Stimulated activated CD4-positive, alpha-beta T cell treated with anti-CD3 and anti-CD28 coated beads, Interleukin-1b, Interleukin-23, amount 100 ng/mL, for 4 hours (primary cell): ENCODE measurements around the gene ANXA11.
"Not testable (repeated sequence)": the region's sequence is repeated elsewhere in the genome, so short reads cannot be mapped to it uniquely, and the experiment has no call there.

Experiments
- DNase-seq, 2 donors: peaks; one replicate each; pipeline ENCODE4 v3.0.0-alpha.2; 2020; ENCODE audit warnings: low read depth in 2 of 2

ANXA11 gene

DNA sequence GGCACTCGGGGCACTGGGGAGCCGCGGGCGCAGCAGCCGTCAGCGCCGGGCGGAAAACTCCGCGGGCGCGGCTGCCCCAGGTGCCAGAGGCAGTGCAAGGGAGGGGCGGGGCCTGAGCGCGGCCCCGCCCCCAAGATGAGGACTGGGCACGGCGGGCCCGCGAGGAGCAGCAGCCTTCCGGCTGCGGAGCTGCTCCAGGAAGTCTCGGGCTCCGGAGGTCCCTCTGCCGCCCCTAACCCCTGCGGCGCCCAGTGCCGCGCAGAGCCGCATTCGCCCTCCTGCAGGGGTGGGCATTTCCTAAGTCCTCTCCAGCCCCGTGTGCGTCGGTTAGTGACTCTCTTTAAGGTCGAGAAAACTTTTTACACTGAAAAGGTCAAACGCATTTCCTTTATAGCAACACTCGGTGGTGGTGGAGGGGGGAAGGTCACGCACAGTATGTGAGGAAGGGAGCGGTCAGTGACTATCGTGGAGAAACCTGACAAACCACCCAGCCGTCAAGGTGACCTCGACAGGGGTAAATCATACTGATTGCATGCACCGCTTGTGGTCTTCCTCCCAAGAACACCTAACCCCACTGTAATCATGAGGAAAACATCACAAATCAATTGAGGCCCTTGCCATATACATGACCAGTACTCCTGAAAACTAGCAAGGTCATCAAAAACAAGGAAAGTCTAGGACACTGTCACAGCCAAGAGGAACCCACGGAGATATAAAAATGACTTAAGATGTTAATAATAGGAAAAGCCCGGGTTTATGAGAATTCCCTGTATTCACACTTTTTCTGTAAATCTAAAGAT lies at the start of gene ANXA11:
Gene ANXA11 (minus strand): TSS at position 61 of the 800 bp plus-strand sequence. CDS start 32,676 bp downstream, outside the sequence.
- DNase-seq: peak; percentile 81 to 86

DNA sequence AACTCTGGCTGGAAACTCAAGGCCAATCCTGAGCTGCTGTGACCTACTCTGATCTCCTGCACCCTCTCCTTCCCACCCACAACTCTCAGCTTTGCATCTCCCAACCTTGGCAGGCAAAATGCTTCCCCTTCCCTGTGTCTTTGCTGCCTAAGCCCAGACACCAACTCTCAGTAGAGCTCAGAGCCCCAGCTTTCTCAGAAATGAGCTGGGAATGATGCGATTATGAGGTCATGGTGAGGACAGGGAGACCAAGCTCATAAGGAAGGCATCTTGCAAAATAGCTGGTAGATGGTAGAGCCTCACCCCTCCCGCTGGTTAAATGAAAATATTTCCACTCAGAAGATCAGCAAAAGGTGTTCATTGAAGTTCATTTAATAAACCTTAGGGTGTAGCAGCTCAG lies 49.4 kb upstream of the ANXA11 start:
- not testable (repeated sequence) for DNase-seq

DNA sequence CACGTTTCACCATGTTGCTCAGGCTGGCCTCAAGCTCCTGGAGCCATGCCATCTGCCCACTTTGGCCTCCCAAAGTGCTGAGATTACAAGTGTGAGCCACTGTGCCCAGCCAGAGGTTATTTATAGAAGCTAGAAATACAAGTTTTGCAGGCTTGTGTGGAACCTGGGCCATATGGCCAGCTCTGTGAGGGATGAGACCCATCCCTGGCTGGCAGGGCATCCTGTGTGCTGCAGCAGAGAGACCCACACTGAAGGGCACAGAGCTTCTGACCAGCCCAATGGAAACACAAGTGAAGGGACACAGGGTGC lies 48.6 kb upstream of the ANXA11 start:
- DNase-seq: not testable (repeated sequence)

DNA sequence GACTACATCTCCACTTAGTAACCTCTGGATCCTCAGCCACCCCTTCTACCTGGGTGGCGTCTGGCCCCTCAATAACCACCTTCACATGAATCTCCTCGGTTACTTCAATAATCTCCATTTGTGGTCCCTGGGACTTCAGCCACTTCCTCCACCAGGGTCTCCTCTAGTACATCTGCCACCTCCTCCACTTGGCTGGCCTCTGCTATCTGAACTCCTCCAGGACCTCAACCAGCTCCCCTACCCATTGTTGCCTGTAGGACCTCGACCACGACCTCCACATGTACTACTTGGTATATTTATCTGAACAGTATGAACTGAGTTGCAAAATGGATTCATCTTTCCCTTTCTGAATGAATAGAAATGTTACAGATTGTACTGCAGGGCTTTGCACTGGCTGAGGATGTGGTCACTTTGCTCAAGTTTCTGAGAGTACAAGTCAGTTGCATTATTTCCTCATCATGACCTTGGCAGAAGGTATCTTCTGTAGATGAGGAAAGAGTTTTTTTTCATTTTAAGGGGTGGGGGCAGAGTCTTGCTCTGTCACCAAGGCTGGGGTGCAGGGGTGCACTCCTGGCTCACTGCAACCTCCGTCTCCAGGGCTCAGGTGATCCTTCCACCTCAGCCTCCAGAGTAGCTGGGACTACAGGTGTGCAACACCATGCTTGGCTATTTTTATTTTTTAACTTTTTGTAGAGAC lies 48.1 kb upstream of the ANXA11 start:
- DNase-seq: no peak

DNA sequence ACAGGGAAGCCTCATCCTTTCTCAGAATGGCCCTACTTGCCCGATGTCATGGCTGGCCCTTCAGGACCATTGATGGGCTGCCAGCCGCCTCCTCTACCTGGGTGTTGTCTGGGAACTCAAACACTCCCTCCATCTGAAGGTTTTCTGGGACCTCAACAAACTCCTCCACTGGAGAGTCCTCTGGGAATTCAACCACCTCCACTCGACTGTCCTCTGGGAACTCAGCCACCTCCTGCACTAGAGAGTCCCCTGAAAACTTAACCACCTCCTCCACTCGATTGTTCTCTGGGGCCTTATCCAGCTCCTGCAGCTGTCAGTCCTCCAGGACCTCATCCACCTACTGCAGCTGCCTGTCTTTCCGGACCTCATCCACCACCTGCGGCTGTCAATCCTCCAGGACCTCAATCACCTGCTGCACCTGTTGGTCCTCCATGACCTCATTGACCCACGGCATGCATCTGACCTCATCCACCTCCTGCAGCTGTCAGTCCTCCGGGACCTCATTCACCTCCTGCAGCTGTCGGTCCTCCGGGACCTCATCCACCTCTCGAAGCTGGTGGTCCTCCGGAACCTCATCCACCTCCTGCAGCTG lies 47.1 kb upstream of the ANXA11 start:
- DNase-seq: no peak

- DNase-seq: not testable (repeated sequence)
These were observed 46.5 kb upstream of the ANXA11 start for GRCh38 chr10:80251703-80252280.

DNA sequence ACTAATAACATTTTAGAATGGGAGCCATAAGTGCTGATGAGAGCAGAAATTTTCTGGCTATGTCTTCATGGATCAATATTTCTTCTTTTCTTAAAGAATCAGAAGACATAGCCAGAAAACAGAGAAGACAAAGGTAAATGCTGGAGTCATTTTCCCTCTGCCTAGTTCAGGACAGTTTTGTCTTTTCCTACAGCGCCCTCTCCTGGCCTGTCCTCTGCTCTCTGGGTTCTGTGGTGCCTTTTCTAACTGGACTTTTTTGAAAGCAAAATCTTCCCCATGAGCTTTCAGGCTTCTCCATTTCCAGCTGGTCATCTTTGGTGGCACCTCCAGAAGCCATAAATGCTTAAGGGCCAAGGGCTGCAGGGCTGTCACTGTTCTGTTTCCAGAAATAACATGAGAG lies 45.1 kb upstream of the ANXA11 start:
- not testable (repeated sequence) for DNase-seq

DNA sequence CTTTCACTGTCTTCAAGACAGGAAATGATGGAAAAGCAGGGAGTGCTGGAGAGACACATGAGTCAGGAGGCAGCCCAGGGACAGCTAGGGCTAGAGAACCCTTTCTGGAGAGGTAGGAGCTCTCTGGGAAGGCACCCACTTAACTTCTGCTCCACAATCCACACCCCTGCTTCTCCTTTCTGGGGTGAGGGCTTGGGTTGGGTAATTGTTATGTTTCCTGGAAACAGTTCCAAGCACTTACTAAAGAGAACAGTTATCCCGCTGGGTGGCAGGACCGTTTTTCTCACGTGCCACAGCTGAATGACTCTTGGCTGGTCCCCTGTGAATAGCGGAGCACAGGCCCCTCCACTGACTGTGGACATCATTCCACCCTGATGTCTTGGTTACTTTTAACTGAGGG lies 44.6 kb upstream of the ANXA11 start:
- not testable (repeated sequence) for DNase-seq

DNA sequence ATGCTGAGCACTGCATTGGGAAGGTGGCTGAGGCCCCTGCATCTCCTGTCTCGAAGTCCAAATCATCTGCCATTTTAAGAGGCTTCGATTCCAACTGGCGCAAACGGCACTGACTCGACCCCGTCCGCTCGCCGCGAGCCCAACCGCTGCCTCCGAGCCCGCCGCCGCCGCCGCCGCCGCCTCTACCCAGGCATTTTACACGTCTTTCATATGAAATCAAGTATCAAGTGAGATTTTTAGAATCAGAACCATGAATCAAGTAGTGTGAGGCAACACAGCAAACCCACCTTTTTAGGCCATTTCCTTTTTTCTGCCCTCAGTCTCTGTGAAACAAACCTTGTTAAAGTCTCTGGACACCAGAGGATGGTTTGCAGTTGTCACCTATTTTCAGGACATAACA lies 42.3 kb upstream of the ANXA11 start:
- DNase-seq: not testable (repeated sequence)

DNA sequence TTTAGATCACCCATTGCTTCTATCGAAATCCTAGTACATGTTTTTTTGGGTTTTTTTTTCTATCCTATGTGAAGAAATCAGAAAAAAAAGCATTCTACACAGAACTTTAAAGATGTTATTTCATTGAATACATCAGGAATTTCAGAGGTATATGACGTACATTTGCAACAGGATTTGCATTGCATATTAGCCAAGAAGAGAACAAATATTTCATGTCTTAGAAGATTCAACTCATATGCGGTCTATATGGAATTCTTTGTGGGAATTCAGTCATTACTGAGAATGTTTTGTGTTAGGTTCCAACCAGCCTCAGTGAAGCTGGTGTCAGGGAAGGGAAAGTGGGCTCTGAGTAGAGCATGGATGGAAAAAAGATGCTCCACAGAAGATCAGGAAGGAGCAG lies 39.0 kb upstream of the ANXA11 start:
- not testable (repeated sequence) for DNase-seq

DNA sequence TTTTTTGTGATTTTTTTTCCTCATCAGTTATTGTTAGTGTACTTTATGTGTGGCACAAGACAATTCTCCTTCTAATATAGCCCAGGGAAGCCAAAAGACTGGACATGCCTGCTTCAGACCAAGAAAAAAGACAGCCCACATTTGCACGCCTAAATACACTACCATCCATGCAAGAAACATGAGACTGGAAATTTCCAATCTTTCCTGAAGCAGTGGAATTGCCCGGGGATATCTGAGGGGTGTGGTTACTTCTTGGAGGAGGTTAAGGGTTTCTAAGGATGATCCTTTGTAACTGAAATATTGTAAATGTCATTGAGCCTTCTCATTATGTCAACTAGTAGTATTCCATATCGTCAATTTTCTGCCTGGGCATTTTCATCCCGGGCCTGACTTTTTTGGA lies 37.0 kb upstream of the ANXA11 start:
- not testable (repeated sequence) for DNase-seq

DNA sequence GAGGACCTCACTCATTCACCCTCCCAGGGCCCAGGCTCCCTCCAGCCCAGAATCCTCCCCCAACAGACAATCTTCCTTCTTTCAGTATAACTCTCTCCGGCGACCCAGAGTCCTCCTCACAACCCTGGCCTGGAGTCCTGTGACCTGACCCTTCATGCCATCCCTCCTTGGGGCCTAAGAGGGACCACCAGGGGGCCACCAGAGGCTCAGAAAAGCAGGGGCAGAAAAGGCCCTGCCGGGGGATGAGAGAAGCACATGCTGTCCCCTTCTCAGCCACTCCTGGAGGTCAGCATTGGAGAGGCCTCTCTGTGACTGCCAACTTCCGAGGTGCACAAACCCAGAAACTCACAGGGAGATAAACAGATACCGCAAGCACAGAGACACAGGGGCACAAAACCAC lies 31.1 kb upstream of the ANXA11 start:
- DNase-seq: not testable (repeated sequence)

DNA sequence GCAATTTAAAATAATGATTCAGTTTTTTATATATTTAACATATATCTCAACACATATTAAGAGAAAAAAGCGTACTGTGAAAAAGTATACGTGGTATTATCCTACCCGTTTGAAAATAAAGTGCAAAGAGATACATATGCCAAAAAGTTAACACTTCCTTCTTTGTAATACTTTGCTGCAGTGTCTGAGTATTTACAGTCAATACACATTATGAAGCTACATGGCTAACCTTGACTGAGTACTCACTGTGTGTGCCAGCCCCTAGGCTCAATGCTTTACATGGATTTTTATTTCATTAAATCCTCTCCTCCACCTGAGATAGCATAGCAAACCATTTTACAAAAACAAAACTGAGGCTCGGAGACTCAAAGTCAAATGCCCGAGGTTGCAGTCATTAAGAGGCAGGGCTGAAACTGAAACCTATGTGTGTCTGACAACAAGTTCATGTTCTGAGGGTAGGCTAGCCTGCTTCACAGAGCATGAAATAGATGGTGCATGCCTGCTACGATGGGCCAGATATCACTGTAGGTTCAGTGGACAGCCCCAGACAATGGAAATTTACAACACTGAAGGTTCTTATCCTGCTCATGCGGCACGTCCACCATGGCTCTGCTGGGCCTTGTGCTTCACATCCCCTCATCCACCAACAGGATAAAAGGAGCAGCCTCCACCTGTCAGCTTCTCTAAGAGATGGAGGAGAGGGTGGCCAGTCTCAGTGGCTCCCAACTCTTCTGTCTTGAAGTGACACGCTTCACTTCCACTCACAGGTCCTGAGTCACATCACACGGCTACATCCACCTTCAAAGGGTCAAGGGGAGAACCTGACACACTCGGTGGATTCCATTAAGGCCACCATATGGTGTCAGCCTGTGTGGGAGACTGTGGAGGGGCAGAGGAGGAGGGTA lies 29.2 kb upstream of the ANXA11 start:
- DNase-seq: not testable (repeated sequence)

GRCh38 chr10:80233871-80234270 lies 28.5 kb upstream of the ANXA11 start:
- DNase-seq: not testable (repeated sequence)

GRCh38 chr10:80226723-80227122 lies 21.4 kb upstream of the ANXA11 start:
- DNase-seq: not testable (repeated sequence)

GRCh38 chr10:80223031-80223419 lies 17.7 kb upstream of the ANXA11 start:
- DNase-seq: not testable (repeated sequence)

DNA sequence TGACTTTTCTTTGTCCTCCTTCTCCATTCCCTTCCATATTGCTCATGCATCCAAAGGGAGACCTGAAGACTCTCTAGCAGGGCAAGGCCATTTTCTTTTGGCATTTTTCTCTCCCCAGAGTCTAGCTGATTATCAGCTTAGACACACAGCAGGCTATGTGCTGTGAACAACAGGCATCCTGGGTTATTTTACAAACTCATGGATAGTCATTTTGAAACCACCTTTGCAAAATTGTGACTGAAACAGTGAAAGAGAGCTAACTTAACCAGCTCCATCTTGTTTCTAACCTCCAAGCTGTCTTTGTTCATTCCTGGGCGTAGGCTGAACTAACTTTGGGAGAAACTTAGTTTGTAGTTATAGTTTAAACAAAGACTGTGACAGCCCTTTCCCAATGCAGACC lies 13.5 kb upstream of the ANXA11 start:
- not testable (repeated sequence) for DNase-seq

DNA sequence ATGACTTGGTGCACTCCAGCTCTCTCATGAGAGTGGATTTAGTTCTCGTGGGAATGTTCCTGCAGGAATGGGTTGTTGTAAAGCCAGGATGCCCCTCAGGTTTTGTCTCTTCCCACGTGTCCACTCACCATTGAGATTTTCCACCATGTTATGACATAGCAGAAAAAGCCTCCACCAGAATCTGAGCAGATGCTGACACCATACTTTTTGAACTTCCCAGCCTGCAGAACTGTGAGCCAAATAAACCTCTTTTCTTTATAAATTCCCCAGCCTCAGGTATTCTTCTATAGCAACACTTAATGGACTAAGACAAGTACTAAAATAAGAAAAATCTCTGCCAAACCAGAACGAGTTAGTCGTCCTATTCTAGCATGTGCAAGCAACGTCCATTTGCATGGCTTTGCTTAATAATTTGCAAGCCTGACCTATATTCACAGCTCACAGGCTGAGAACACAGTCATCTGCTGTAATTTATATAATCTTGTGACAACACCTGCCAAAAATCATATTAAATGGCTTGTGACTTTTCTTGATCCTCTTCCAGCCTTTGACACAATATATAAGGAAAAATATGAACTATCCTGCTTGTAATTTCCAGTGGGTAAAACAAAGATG lies 9.1 kb upstream of the ANXA11 start:
- not testable (repeated sequence) for DNase-seq

- not testable (repeated sequence) for DNase-seq
These were observed 7.3 kb upstream of the ANXA11 start for GRCh38 chr10:80212535-80213115.

GRCh38 chr10:80211786-80212185 lies 6.4 kb upstream of the ANXA11 start:
- no peak for DNase-seq

GRCh38 chr10:80210259-80210658 lies 4.9 kb upstream of the ANXA11 start:
- no peak for DNase-seq
